AG09309 (cell line): ENCODE data around the gene ASPG.

ENCODE experiments used
- DNase-seq: peaks from one replicate; pipeline ENCODE4 v3.0.0-alpha.2; 2010; ENCODE audit warnings: low read depth
- H3K4me3 ChIP-seq: 2 replicates; pipeline ENCODE4 v1.5.1; 2011; ENCODE audit warnings: mild to moderate bottlenecking, low read depth, low read length, moderate library complexity; ENCODE audit not compliant: control insufficient read depth
- TF ChIP-seq, protein P1 (sequence below): IDR thresholded peaks from 2 replicates; pipeline ENCODE4 v1.5.1; 2011; ENCODE audit warnings: mild to moderate bottlenecking, low read depth, low read length, inconsistent platforms; ENCODE audit not compliant: insufficient read depth, control insufficient read depth; ENCODE audit errors: missing control alignments

ASPG gene

DNA sequence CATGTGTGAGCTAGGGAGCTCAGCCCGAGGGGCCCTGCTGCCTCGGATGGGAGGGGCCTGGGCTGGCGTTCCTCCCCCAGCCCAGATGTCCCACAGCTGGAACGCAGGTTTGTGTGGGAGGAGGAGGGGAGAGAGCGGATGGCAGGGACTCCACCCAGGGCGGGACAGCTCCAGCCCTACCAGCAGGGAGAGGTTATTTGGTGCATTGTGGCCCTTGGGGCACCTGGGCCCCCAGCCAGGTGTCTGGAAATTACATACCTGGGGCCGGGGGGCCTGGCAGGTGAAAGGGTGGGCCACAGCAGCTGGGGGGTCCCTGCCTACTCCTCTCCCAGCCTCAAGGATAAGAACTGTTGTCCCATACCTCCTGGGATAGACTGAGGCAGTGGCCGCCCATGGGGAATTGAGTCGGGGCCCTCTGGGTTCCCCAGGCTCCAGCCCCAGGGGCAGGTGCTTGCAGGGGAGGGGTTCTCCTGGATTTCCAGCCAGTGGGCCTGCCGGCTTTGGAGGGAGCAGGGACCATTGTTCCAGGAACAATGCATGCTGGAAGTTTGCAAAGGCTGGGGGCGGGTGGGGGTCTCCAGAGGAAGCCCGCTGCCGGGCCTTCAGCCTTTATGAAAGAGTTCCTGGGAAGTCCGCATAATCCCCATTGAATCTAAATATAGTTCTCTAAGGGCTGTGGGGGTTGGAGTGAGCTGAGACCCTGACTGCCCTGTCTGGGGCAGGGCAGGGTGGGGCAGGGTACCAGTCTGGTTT lies 54.1 kb downstream of the ASPG start:
- TF ChIP-seq, protein P1, sequence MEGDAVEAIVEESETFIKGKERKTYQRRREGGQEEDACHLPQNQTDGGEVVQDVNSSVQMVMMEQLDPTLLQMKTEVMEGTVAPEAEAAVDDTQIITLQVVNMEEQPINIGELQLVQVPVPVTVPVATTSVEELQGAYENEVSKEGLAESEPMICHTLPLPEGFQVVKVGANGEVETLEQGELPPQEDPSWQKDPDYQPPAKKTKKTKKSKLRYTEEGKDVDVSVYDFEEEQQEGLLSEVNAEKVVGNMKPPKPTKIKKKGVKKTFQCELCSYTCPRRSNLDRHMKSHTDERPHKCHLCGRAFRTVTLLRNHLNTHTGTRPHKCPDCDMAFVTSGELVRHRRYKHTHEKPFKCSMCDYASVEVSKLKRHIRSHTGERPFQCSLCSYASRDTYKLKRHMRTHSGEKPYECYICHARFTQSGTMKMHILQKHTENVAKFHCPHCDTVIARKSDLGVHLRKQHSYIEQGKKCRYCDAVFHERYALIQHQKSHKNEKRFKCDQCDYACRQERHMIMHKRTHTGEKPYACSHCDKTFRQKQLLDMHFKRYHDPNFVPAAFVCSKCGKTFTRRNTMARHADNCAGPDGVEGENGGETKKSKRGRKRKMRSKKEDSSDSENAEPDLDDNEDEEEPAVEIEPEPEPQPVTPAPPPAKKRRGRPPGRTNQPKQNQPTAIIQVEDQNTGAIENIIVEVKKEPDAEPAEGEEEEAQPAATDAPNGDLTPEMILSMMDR: no peak
- H3K4me3 ChIP-seq: no peak overlapping the region
- no peak for DNase-seq

DNA sequence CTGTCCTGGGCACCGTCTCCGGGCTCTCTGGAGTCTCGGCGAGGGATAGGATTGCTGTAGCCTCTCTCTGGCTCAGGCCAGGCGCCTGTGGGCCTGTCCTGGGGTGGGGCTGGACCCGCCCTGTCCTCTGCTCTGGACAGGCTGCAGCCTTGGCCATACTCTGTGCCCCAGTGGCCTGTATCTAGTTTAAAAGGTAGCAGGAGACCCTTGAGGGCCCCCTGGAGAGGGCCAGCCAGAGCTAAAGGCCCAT lies 54.6 kb downstream of the ASPG start:
- no peak for DNase-seq
- H3K4me3 ChIP-seq: no peak overlapping the region
- TF ChIP-seq, protein P1: no peak

DNA sequence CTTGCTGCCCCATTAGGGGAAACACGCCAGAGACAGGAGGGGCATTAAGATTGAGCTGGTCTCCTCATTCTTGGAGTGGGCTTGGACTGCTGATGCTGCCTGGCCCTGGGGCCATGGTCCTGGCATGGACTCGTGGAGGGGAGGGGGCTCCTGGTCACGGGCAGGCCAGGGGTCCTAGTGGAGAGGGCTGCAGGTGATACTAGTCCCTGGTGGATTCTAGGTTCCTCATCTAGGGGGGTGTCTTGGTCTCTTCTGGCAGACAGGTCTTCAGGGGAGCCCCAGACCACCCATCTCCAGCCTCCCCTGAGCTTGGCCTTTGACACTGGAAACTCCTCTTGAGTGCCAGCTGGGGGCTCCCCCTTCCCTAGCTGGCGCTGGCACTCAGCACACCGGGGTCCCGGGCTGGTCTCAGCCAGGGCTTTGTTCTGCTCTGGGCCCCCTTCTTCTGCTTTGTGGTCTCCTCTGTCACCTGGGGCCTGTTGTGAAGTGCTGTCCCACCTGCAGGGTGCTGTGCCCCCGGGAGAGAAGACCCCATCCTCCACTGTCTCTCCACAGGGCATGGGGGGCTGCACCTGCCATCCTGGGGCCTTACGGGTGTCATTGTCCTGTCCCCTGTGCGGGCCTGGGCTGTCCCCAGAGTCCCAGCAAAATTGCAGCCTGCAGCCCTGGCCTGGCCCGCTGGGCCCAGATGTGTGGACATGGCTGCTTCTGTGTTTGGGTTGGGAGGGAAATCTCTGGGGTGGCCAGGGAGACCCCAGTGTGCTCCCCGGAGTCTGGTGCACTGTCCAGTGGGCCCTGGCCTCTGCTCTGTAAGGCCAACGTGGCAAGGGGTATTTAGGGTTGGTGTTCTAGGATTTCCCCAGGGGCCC lies 55.2 kb downstream of the ASPG start:
- TF ChIP-seq, protein P1: no peak

DNA sequence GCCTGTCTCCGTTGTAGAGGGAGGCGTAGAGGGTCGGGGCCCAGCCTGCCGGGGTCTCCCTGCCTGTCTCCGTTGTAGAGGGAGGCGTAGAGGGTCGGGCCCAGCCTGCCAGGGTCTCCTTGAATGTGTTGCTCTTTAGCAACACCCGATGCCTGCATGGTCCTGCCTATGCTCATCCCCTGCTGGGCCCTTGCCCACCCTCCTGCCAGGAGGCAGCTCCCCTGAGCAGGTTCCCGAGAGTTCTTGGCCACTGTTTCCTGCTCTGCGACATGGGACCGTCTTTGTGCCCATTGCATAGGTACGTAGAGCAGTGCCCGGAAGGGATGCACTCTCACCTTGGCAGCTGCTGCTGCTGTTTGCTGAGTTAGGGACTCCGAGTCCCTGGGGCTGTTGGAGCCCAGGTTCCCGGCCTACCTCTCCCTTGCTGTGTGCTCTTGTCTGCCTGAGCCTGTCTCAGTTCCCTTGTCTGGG lies 56.2 kb downstream of the ASPG start:
- no peak for DNase-seq
- TF ChIP-seq, protein P1: no peak
- H3K4me3 ChIP-seq: no peak overlapping the region

More for the DNA sequence above, 55.2 kb downstream of the ASPG start:
- no peak overlapping the region for H3K4me3 ChIP-seq
- DNase-seq: no peak

GRCh38 chr14:104142136-104142945 lies 56.8 kb downstream of the ASPG start:
- TF ChIP-seq, protein P1: no peak
- no peak overlapping the region for H3K4me3 ChIP-seq
- DNase-seq: no peak

DNA sequence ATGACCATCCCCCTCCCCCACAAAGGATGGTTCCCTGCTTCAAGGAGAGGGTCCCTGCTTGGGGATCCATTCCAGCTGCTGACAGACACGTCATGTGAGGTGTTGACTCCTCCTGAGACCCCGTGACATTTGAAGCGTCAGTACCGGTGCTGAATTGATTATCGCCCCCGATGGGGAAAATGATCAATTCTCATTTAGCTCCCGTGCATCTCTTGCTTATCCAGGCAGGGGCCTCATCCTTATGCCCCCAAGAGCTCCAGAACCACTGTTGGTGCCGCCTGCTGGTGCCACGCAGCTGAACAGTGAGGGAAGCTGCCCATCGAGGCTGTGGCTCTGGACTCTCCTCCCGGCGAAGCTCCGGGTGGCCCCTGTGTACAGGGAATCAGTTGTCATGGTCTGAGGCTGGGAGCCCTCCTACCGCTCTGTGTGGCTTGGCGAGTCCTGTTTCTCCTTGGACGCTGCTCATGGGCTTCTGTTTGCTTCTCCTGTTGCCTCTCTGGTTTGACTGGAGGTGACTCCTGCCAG lies 57.5 kb downstream of the ASPG start:
- H3K4me3 ChIP-seq: no peak overlapping the region
- DNase-seq: no peak
- TF ChIP-seq, protein P1: no peak
